Measurements from ENCODE around the gene CCDC71.

Gene CCDC71

DNA sequence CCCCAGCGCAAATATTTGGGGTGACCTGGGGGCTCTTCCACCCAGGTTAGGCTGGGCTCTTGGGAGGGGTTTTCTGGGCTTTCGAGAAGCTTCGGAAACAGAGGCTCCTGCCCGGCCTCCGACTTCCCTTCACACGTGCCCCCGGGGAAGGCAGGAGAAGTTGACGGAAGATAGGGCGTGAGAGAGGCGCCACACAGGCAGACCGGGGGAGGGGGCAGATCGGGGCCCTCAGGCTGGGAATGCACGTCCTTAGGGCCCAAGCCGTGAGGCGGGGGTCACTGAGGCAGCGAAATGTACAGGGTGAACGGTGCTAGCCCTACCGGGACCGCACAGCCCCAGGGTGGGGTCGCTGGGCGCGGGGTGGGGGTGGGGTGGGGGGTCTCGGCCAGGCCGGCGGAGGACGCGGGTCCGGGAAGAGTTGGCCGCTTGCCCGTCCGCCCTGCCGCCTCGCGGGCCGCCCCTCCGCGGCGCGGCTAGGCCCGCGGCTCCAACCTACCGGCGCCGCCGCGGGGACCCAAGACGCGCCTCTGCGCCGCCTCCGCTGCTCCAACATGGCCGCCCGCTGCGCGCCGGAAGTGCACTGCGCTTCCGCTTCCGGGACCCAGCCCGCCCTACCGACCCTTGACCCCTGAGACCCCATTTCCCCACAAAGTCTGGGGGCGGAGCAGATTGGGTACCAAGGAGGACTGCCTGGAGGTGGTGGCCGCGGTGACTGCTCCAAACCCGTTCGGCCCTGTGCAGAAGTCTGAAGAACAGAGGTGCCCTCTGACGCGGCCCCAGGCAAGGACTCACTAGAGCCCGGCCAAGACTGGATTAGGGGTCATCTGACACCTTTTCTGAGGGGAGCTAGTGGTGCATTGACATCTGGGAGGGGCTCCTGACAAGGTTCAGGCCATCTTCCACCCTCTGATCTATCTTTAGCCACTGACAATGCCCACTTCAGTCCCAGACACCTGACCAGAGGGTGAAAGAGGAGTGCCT, at the start of gene CCDC71:
TSS of gene CCDC71 (minus strand) at position 561 of the 981 bp plus-strand sequence. CDS start 2,123 bp downstream, outside the sequence.
- DNase-seq (ENCODE audit: low read depth), result peak; percentile 68

DNA sequence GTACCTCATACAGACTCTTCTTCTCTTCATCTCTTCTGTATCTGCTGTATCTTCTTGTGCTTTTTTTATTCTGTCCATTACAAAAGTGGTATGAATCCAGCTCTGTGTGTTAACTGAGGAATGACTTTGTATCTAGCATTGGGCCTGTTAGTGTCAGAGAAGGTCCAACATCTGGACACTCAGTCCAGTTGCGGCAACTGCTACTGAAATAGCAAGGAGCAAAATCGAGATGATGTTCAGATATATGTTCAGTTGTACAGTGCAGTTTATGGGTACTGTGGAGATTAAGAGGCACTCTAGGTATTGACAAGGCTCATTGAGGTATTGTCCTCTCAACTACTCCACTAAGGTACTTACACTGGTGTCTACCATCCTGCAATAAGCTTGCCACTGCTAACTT, 47.9 kb upstream of the CCDC71 start:
- DNase-seq (ENCODE audit: low read depth), result no peak

DNA sequence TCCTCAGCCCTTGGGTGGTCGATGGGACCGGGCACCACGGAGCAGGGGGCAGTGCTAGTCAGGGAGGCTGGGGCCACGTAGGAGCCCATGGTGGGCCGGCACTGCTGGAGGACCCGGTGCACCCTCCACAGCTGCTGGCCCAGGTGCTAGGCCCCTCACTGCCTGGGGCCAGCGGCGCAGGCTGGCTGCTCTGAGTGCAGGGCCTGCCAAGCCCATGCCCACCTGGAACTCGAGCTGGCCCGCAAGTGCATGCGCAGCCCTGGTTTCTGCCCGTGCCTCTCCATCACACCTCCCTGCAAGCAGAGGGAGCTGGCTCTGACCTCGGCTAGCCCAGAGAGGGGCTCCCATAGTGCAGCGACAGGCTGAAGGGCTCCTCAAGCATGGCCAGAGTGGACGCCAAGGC, 47.4 kb upstream of the CCDC71 start:
- no peak for DNase-seq (ENCODE audit: low read depth)

DNA sequence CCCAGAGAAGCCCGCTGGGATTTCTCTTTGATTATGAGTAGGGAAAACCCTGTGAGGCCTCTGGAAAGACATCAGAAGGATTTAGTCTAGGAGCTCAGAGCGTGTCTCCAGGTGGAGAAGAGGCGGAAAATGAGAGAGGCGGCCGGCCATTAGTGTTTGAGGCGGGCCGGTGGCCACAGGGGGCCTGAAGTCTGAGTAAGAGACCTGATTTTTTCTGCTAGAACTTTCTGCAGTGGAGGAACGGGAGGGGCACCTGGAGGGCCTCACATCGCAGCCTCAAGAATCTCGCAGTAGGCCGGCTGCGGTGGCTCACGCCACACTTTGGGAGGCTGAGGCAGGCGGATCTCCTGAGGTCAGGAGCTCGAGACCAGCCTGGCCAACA, 33.8 kb upstream of the CCDC71 start:
- DNase-seq (ENCODE audit: low read depth), result no peak

DNA sequence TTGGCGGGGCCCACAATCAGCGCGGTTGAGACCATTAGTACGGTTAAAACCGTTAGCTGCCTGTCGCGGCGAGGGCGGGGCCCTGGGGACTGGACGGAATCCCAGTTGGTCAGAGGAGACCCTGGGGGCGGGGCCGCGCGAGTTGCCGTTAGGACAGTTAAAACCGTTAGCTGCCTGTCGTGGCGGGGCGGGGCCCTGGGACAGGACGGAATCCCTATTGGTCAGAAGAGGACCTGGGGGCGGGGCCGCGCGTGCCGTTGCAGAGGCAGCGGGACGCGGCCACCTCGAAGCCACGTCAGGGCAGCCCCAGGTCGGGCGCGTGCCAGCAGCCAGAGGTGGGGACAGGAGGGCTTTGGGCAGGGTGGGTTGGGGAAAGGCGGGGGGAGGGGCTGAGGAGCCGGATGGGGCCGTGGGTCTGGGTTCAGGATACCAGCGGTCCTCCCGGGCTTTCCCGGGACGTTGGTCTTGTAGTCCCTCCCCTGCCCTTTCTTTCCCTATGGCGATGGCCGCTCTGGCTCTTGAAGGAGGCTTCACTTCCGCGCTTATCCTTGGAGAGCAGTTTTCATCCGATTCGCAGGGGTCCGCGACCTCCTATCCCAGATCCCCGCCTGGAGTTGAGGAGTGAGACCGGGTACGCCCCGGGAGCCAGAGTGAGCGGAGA, 33.2 kb upstream of the CCDC71 start:
- no peak for DNase-seq (ENCODE audit: low read depth)

DNA sequence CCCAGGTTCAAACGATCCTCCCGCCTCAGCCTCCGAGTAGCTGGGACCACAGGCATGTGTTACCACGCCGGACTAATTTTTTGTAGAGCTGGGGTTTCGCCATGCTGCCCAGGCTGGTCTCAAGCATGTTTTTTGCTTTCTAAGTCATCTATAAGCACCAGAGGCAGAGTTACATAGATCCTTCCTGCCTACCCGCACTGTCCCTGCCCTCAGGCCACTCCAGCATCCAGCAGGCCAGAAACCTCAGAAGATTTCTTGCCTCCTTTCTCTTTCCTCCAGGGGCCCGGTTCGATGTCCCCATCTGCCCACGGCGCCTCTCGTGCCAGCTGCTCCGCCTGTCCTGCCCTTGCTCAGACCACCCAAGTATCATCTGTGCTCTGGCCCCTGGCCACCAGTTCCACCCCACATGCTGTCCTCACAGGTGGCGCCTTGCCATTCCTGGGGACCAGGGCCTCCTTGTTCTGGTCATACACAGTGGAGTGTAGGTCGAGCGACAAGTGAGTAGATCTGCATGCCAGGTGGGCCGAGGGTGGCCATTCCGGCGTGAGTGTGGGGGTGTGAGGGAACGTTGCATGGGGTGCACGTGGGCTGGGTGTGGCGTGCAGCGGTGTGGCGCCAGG, 32.6 kb upstream of the CCDC71 start:
- no peak for DNase-seq (ENCODE audit: low read depth)

DNA sequence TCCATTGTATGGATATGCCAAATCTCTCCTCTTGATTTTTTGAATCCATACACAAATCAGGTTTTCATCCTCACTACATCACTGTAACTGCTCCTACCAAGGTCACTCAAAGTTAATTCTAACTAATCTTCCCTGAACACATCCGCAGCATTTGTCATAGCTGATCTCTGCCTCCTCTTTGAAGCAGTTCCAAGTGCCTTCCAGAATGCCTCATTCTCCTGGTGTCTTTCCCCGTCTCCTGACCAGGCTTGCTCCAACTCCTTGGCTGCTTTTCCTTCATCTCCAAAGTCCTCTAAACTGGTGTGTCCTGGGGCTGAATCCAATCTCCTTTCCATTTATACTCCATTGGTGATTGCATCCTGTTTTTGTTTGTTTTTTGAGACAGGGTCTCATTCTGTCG, 32.0 kb upstream of the CCDC71 start:
- no peak for DNase-seq (ENCODE audit: low read depth)

DNA sequence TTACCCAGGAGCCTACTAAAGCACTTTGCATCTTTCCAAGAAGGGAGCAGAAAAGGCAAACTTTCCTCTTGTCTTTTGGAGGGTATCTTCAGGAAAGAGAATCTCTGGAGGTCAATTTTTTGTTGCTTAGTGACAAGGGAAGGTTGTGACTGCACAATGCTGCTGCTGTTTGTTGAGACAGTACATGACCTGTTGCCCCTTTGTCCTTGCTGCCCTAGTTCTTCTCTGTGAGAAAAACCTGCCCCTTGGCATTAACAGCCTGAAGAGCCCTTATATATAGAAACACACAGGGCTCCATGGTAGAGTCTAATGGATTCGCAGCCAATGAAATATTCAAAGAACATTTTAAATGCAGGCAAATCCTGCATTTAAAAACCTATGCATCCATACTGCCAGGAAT, 25.6 kb upstream of the CCDC71 start:
- no peak for DNase-seq (ENCODE audit: low read depth)

DNA sequence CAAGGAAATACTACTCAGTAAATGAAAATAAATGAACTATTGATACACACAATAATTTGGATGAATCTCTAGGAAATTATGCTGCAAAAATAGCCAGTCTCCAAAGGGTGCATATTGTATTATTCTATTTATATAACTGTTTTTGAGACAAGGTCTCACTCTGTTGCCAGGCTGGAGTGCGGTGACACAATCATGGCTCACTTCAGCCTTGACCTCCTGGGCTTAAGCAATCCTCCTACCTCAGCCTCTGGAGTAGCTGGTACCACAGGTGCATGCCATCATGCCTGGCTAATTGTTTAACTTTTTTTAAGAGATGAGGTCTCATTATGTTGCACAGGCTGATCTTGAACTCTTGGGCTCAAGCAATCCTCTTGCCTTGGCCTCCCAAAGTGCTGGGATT, 17.7 kb upstream of the CCDC71 start:
- DNase-seq (ENCODE audit: low read depth), result no peak

DNA sequence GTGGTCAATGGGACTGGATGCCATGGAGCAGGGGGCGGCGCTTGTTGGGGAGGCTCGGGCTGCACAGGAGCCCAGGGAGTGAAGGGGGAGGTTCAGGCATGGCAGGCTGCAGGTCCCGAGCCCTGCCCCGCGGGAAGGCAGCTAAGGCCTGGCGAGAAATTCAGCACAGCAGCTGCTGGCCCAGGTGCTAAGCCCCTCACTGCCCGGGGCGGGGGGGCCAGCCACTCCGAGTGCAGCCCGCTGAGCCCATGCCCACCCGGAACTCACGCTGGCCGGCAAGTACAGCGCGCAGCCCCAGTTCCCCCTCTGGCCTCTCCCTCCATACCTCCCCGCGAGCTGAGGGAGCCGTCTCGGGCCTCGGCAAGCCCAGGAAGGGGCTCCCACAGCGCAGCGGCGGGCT, 16.6 kb upstream of the CCDC71 start:
- DNase-seq (ENCODE audit: low read depth), result no peak

DNA sequence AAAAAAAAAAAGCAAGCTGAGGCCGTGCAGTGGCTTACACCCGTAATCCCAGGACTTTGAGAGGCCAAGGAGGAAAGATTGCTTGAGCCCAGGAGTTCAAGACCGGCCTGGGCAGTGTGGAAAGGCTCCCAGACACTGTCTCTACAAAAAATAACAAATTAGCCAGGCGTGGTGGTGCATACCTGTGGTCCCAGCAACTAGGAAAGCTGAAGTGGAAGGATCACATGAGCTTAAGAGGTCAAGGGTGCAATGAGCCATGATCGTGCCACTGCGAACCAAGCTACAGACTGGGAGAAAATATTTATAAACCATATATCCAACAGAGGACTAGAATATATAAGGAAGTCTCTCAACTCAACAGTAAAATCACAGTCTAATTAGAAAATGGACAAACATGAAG, 15.2 kb upstream of the CCDC71 start:
- DNase-seq (ENCODE audit: low read depth), result no peak

DNA sequence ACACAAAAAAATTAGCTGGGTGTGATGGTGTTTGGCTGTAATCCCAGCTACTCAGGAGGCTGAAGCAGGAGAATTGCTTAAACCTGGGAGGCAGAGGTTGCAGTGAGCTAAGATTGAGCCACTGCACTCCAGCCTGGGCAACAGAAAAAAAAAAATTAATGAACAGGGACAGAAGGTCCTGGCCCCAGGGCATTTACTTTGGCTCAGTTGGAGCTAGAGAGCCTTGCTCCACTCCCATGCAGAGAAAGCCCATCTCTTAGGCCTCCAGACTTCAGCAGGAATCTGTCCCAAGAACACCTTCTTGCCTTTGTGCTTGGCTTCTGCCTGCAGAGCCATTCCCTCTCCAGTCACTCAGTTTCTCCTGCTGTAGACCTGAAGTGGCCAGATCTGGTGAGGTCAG, 14.0 kb upstream of the CCDC71 start:
- DNase-seq (ENCODE audit: low read depth), result no peak

DNA sequence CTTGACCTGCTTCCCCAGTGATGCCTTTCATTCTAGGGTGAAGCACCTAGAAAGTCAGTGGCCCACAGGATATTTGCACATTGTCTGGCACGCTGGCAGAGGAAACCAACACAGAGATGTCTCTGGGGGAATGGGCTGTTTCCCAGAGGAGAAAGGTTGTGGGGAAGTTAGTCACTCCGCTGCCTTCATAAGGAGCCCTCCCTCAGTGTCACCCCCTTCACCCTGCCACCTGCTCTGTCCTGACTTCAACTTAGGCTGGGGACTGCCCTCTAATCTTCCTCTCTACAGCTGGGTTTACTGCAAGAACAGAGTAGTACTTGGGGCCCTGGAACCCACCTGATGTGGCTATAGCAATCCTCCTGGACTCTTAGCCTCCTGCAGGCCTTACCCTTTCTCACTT, 10.9 kb upstream of the CCDC71 start:
- no peak for DNase-seq (ENCODE audit: low read depth)

DNA sequence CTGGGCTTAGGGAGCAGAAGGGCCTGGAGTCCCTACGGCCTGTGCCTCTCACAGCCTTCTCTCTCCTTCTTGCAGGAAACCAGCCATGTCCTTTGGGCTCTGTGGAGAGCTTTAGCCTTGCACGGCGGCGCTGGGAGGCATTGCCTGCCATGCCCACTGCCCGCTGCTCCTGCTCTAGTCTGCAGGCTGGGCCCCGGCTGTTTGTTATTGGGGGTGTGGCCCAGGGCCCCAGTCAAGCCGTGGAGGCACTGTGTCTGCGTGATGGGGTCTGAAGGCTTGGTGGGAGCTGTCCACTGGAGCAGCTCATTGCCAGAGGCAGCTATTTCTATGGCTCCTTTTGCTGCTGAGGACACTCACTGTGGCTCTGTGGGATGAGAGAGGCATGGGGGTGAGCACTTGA, 9.4 kb upstream of the CCDC71 start:
- DNase-seq (ENCODE audit: low read depth), result no peak

DNA sequence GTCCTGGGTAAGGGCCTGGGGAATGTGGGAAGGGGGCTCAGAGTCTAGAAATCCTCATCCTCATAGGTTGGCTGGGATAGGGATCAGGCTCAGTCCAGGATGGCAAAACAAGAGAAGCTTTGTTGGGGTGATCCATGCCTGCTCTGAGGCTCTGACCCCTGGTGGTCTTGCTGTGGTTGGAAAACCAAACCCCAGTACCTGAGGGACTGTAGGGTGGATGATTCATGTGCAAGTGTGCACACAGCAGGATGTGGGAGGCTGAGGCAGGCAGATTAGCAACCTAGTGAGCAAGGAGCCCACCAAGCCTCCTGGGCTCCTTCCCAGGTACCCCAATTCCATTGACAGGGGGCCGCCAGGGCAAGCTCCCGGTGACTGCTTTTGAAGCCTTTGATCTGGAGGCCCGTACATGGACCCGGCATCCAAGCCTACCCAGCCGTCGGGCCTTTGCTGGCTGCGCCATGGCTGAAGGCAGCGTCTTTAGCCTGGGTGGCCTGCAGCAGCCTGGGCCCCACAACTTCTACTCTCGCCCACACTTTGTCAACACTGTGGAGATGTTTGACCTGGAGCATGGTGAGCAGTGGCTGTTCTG, 8.4 kb upstream of the CCDC71 start:
- DNase-seq (ENCODE audit: low read depth), result no peak

DNA sequence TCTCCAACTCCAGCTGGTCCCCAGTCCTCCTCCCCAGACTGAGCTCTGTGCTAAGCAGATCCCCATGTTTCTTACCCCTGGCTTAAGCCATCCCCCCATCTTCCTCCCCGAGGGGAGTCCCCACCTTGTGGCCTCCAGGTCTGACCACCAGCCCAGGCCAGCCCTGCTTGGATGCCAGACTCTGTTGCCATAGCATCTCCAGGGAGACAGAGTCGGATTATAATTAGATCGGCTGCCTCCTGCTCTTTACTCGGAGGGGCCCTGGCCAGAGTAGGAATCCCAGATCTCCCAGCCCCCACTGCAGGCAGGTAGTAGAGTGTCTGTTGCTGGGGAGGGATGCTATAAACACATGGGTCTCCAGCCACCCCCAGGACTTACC, 7.7 kb upstream of the CCDC71 start:
- no peak for DNase-seq (ENCODE audit: low read depth)

DNA sequence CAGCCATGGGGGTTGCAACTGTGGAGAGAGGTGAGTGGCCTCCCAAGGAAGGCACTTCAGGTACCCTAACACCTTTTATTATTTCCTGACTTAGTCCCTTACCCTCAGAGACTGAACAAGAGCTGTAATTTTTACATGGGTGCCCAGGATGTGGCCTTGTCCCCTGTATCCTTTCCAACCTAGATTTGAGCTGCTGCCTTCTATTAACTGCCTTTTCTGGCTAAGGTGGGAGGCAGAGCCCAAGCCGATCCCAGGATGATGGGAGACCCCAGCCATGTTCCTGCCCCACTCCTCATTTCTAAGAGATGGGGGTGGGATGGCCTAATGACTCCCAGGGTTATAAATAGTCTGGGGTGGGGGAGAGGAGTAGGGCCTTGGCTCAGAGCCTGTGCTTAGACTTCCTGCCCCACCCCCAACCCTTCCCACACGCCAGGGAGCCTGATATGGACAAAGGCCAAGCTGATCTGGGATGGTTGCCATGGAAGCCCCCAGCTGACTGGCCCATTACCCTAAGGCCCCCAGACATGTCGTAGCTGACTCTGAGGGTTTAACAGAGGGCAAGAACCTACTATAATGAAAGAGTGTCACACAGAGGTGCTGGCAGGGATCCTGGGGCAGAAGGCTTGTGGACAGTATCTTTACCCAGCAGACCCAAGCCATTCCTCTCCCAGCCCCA, 7.1 kb upstream of the CCDC71 start:
- no peak for DNase-seq (ENCODE audit: low read depth)

DNA sequence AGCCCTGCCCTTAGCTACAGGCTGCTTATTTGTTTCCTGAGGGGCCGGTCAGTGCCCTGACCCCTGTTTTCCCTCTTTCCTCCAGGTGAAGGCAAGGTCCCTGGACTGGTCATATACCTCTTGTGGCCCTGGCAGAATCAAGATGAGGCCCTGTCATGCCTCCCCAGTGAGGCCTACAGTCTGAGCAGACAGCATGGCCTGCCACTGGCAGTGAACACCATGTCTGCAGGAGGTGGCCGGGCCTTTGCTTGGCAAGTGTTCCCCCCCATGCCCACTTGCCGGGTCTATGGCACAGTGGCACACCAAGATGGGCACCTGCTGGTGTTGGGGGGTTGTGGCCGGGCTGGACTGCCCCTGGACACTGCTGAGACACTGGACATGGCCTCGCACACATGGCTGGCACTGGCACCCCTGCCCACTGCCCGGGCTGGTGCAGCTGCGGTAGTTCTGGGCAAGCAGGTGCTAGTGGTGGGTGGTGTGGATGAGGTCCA, 6.5 kb upstream of the CCDC71 start:
- DNase-seq (ENCODE audit: low read depth), result no peak

DNA sequence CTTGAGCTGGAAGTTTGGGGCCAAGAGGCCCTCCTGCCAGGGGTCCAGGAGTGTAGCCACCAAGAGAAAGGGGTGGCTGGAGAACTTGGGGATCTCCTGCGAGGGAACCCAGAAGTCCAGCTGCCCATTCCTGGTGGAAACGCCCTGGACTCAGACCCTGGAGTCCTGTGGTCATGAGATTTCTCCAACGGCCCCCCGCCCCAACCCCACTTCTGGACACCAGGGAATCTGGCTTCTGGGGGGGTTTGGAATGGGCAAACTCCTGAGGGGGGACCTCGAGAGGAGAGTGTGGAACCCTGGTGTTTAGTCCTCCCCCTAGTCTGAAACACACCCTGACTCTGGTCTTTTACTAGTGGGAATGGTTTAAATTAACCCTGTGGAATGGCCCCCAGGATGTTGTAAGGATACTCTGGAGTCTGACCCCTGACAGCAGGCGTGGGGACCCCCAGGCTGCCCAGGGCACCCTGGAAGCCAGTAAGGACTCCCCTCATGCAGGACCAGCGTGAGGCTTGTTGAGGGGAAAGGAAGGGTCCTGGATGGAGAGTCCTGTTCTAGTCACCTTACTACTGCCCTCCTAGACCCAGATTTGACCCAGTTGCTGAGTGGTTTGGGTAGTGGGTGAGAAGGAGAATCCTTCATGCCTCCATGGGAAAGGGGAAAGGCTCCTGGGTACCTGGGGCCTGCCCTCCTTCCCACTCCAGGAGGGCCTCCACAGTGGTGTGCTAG, 5.8 kb upstream of the CCDC71 start:
- no peak for DNase-seq (ENCODE audit: low read depth)

DNA sequence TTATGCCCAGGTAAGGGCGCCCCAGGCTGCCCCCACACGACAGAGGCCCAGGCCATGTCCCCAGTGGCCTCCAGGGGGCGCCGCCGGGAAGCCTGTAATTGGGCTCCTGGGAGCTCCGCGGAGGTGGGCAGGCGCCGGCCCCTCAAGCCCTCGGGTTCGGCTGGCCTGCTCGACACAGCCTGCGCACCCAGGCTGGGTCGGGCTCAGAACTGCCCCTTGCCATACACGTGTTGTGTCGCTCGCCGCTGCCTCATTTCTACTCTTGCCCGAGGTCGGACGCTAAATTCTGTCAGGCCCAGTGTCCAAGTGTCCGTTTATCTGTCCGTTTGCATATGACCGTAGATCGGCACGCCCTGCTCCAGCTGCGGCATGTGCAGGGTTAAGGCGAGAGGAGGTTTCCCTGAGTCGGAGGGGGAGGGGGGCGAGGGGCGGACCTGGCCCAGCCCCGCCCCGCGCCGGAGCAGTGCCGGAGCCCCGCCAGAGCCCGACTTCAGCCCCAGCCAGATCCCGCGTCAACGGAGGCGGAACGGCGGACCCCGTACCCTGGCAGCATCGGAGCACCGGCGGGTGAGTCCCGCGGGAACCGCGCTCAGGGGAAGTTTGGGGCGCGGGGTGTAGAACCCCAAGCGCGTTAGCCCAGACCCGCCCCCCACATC, 5.1 kb upstream of the CCDC71 start, which contains the start of gene KLHDC8B:
TSS of gene KLHDC8B (plus strand) at position 480 of the 656 bp plus-strand sequence. CDS start 1,172 bp downstream, outside the sequence.
- DNase-seq (ENCODE audit: low read depth), result peak; percentile 75

DNA sequence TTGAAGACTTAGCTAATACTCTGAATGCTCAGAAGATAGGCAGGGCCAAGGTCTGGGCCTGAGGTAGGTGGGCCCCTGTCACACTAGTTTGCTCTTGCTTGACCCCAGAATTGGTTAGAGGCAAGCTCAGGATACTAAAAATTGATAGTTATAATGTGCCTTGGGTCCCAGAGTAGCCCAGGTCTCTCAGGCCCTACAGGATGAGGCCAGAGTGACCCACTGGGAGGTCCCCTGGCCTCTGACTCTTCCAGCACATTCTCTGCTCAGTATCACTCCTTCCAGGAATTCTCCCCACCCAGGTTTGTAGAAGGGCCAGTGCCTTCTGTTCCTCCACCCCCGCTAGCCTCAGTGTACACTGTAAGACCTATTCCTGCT, 4.6 kb upstream of the CCDC71 start:
- no peak for DNase-seq (ENCODE audit: low read depth)

All from activated gamma-delta T cell treated with anti-CD3 and anti-CD28 coated beads, Interleukin-2, amount 50 U/mL, for 16 hours (primary cell).